BLaER1 treated with 17β-estradiol and CSF1 and Interleukin-3, amounts not matched to agents 10 nM and 100 nM (cell line): ENCODE data around the gene N4BP2L2.
A peak's percentile ranks its signal among the peaks of the same experiment; 100 is the strongest.
"Not testable (repeated sequence)": the region's sequence is repeated elsewhere in the genome, so short reads cannot be mapped to it uniquely, and the experiment has no call there.

Experiments
- H3K27ac ChIP-seq, 11 experiments: shearing (Covaris generic); formaldehyde crosslinking; 2 replicates each; pipeline ENCODE4 v1.8.1; 2022
- H3K27me3 ChIP-seq, 11 experiments: shearing (Covaris generic); formaldehyde crosslinking; 2 replicates each; pipeline ENCODE4 v1.8.1; 2022
- H3K36me3 ChIP-seq, 11 experiments: shearing (Covaris generic); formaldehyde crosslinking; 2 replicates each; pipeline ENCODE4 v1.8.1; 2022
- H3K4me1 ChIP-seq, 10 experiments: shearing (Covaris generic); formaldehyde crosslinking; 2 replicates each; pipeline ENCODE4 v1.8.1; 2022
- H3K4me2 ChIP-seq, 11 experiments: shearing (Covaris generic); formaldehyde crosslinking; 2 replicates each; pipeline ENCODE4 v1.8.1; 2022
- H3K4me3 ChIP-seq, 10 experiments: shearing (Covaris generic); formaldehyde crosslinking; 2 replicates each; pipeline ENCODE4 v1.8.1; 2022
- H3K9ac ChIP-seq, 11 experiments: shearing (Covaris generic); formaldehyde crosslinking; 2 replicates each; pipeline ENCODE4 v1.8.1; 2022
- H3K9me3 ChIP-seq, 11 experiments: shearing (Covaris generic); formaldehyde crosslinking; replicated peaks in 1 of 11; 2 replicates each; pipeline ENCODE4 v1.8.1; 2022
- H4K20me1 ChIP-seq, 11 experiments: shearing (Covaris generic); formaldehyde crosslinking; 2 replicates each; pipeline ENCODE4 v1.8.1; 2022
- Cebpa-rat ChIP-seq, 11 experiments: shearing (Covaris generic); IDR thresholded peaks; 2 replicates each; pipeline ENCODE4 v1.8.1; 2022

N4BP2L2 gene

DNA sequence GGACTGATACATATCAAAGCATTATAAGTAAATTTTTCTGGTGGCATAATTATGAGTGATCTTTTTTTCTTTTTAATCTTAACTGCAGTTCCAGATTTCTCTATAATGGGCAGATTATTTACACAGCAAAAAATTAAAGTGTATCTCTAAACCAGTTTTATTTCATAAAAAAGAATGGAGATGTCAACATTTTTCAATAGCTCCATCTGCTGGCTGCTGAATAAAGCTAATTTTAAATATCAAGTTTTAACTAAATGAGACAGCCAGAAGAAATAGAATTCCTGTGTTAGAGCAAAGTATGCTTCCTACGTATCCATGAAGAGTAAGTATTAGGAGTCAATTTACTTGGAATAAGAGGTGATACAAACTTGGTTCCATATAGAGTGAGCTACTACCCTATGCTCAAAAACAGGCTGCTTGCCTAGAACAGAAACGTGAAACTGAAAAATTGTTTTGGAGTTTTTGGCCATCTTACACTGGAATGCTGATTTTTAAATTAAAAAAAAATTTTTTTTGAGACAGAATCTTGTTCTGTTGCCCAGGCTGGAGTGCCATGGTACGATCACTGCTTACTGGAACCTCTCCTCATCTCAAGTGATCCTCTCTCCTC is 42.7 kb upstream of the N4BP2L2 start:
- Histone ChIP-seq H3K4me3 (no peak overlapping the region), H3K27me3 (no peaks in the 10 kb centered on the region), H3K27ac (no peak overlapping the region), H3K36me3 (peaks cover 0 to 5% (median 0%) of the 10 kb centered on the region in 11 experiments; a peak in 2 of 22 replicates), H4K20me1 (no peaks in the 10 kb centered on the region), H3K4me2 (no peak overlapping the region), H3K9ac (no peak overlapping the region), H3K4me1 (peaks cover 6 to 9% (median 7%) of the 10 kb centered on the region in 10 experiments), H3K9me3 (peaks cover 24 to 27% (median 26%) of the 10 kb centered on the region in 11 experiments)
- TF ChIP-seq Cebpa-rat (IDR thresholded peaks at IDR 0.05): no peak

DNA sequence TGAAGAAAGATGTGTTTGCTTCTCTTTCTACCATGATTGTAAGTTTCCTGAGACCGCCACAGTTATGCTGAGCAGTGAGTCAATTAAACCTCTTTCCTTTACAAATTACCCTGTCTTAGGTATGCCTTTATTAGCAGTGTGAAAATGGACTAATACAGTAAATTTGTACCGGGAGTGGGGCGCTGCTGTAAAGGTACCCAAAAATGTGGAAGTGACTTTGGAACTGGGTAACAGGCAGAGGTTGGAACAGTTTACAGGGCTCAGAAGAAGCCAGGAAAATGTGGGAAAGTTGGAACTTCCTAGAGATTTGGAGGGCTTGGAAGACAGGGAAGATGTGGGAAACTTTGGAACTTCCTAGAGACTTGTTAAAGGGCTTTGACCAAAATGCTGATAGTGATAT is 38.4 kb upstream of the N4BP2L2 start:
- peaks cover 0 to 5% (median 0%) of the 10 kb centered on the region in 11 experiments; a peak in 2 of 22 replicates for H3K36me3 ChIP-seq

DNA sequence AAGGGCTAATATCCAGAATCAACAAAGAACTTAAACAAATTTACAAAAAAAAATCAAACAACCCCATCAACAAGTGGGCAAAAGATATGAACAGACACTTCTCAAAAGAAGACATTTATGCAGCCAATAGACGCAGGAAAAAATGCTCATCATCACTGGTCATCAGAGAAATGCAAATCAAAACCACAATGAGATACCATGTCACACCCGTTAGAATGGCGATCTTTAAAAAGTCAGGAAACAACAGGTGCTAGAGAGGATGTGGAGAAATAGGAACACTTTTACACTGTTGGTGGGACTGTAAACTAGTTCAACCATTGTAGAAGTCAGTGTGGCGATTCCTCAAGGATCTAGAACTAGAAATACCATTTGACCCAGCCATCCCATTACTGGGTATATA is 37.1 kb upstream of the N4BP2L2 start:
- not testable (repeated sequence) for H3K27ac ChIP-seq, H3K36me3 ChIP-seq, H3K4me2 ChIP-seq, H3K4me3 ChIP-seq, H3K27me3 ChIP-seq, H3K9ac ChIP-seq, H4K20me1 ChIP-seq, H3K4me1 ChIP-seq
- H3K9me3 ChIP-seq: peaks cover 24 to 32% (median 26%) of the 10 kb centered on the region in 11 experiments

More for the DNA sequence above, 38.4 kb upstream of the N4BP2L2 start:
- TF ChIP-seq Cebpa-rat (IDR thresholded peaks at IDR 0.05): no peak
- Histone ChIP-seq H3K9me3 (peaks cover 24 to 27% (median 26%) of the 10 kb centered on the region in 11 experiments), H4K20me1 (no peaks in the 10 kb centered on the region), H3K4me1 (no peaks in the 10 kb centered on the region), H3K27me3 (no peaks in the 10 kb centered on the region), H3K4me2 (no peak overlapping the region), H3K9ac (no peak overlapping the region), H3K27ac (no peak overlapping the region), H3K4me3 (no peak overlapping the region)

DNA sequence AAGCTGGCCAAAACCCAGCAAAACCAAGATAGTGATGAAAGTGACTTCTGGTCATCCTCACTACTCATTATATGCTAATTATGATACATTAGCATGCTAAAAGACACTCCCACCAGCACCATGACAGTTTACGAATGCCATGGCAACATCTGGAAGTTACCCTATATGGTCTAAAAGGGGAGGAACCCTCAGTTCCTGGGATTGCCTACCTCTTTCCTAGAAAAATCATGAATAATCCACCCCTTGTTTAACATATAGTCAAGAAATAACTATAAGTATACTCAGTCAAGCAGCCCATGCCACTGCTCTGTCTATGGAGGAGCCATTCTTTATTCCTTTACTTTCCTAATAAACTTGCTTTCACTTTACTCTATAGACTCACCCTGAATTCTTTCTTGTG is 22.2 kb upstream of the N4BP2L2 start:
- H3K9ac ChIP-seq, H3K36me3 ChIP-seq, H3K4me3 ChIP-seq, H3K27ac ChIP-seq, H4K20me1 ChIP-seq, H3K27me3 ChIP-seq, H3K4me2 ChIP-seq, H3K4me1 ChIP-seq: not testable (repeated sequence)
- H3K9me3 ChIP-seq: peaks cover 21 to 33% (median 26%) of the 10 kb centered on the region in 11 experiments

DNA sequence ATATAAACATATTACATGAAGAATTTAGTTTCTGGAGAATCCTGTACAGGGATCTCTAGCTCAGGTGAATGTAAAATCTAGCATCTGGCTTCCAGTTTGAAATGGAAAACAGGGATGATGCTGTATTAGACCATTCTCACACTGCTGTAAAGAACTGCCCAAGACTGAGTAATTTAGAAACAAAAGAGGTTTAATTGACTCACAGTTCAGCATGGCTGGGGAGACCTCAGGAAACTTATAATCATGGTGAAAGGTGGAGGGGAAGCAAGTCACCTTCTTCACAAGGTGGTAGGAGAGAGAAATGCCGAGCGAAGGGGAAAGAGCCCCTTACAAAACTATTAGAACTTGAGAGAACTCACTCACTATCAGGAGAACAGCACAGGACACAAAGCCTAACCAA is 17.0 kb upstream of the N4BP2L2 start:
- Histone ChIP-seq H3K27me3 (no peaks in the 10 kb centered on the region), H3K9me3 (peaks cover 2 to 6% (median 4%) of the 10 kb centered on the region in 11 experiments; a peak in 21 of 22 replicates), H3K27ac (no peak overlapping the region), H3K4me2 (no peak overlapping the region), H3K36me3 (no peaks in the 10 kb centered on the region), H3K4me3 (no peak overlapping the region), H3K4me1 (no peaks in the 10 kb centered on the region), H4K20me1 (no peaks in the 10 kb centered on the region), H3K9ac (no peak overlapping the region)
- no peak for TF ChIP-seq Cebpa-rat (IDR thresholded peaks at IDR 0.05)

DNA sequence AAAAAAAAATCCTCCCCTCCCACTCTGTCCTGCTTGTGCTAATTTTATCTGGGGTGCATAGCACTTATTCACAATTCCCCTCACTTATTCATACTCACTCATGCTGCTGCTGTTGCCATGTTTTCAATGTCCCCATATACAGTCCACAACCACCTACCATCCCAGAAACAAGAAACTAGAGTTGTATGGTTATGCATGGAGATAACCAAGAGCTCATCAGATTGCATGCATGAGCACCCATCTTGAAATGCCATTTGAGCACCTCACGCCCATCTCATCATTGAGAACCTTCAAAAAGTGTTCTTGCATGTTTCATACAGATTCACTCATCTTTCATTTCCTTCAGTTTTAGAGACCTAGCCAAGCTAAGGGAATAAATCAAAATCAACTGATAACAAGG is 15.1 kb upstream of the N4BP2L2 start:
- Histone ChIP-seq H3K4me3 (no peak overlapping the region), H3K36me3 (no peaks in the 10 kb centered on the region), H3K27ac (no peak overlapping the region), H3K27me3 (no peaks in the 10 kb centered on the region), H3K9me3 (peaks cover 0 to 4% (median 0%) of the 10 kb centered on the region in 11 experiments; a peak in 4 of 22 replicates), H3K4me2 (no peak overlapping the region), H3K4me1 (peaks cover 0 to 18% (median 10%) of the 10 kb centered on the region in 10 experiments; a peak in 14 of 20 replicates), H4K20me1 (no peaks in the 10 kb centered on the region), H3K9ac (no peak overlapping the region)
- TF ChIP-seq Cebpa-rat (IDR thresholded peaks at IDR 0.05): no peak

DNA sequence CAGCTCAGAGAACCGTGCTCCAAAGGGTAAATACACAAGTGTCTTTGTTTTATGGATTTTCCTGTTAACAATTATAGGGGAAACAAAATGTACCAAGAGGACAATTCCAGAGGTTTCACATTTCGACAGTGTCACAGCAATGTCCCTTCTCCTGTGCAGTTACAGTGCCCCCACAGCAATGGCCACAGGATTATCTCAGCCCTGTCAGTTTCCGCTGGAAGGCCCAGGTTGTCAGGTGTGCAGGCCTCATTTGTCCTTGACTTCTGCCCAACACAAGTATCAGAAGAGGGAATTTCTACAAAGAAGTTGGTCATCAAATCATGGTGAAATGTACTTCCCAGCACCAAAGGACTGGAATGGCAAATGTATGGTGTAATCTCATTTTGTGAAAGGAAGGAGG is 11.2 kb upstream of the N4BP2L2 start:
- TF ChIP-seq Cebpa-rat (IDR thresholded peaks at IDR 0.05): no peak
- H3K27me3 ChIP-seq: no peaks in the 10 kb centered on the region
- peak overlapping the region in 5 of 11 experiments; percentile 19 to 63 (median 36); a peak in 9 of 22 replicates for H3K4me2 ChIP-seq
- no peak overlapping the region for H3K4me3 ChIP-seq
- peaks cover 10 to 33% (median 21%) of the 10 kb centered on the region in 10 experiments for H3K4me1 ChIP-seq
- H3K27ac ChIP-seq: peak overlapping the region in 8 of 11 experiments; percentile 45 to 72 (median 64); a peak in 12 of 22 replicates
- H3K9ac ChIP-seq: no peak overlapping the region
- H4K20me1 ChIP-seq: no peaks in the 10 kb centered on the region
- H3K9me3 ChIP-seq: peaks cover 0 to 11% (median 0%) of the 10 kb centered on the region in 11 experiments; a peak in 7 of 22 replicates
- H3K36me3 ChIP-seq: no peaks in the 10 kb centered on the region

DNA sequence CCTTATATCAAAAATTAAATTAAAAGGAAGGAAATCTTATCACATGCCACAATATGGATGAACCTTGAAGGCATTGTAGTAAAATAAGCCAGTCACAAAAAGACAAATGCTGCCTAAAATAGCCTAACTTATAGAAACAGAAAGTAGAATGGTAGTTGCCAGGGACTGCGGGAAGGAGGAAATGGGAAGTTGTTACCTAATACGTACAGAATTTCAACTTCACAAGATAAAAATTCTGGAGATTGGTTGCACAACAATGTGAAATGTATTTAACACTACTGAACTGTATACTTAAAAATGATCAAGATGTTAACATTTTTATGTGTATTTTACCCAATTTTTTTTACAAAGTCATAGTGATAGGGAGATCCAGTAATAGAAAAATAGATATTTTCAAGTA is 10.2 kb upstream of the N4BP2L2 start:
- 0 out of 20 replicates have a peak overlapping the region, but pooled peaks of 1 of the 10 experiments have one; percentile 5 for H3K4me3 ChIP-seq
- peak in 2 of 11 experiments; percentile 63 to 72; a peak in 2 of 22 replicates for TF ChIP-seq Cebpa-rat (IDR thresholded peaks at IDR 0.05)
- peaks cover 0 to 11% (median 0%) of the 10 kb centered on the region in 11 experiments; a peak in 7 of 22 replicates for H3K9me3 ChIP-seq
- H3K36me3 ChIP-seq: no peaks in the 10 kb centered on the region
- H3K4me1 ChIP-seq: peaks cover 10 to 34% (median 23%) of the 10 kb centered on the region in 10 experiments
- 0 out of 22 replicates have a peak overlapping the region, but pooled peaks of 1 of the 11 experiments have one; percentile 42 for H3K9ac ChIP-seq
- peak overlapping the region in 8 of 11 experiments; percentile 46 to 70 (median 65); a peak in 18 of 22 replicates for H3K27ac ChIP-seq
- no peaks in the 10 kb centered on the region for H4K20me1 ChIP-seq
- H3K4me2 ChIP-seq: peak overlapping the region in 9 of 11 experiments; percentile 11 to 54 (median 36); a peak in 16 of 22 replicates
- no peaks in the 10 kb centered on the region for H3K27me3 ChIP-seq

DNA sequence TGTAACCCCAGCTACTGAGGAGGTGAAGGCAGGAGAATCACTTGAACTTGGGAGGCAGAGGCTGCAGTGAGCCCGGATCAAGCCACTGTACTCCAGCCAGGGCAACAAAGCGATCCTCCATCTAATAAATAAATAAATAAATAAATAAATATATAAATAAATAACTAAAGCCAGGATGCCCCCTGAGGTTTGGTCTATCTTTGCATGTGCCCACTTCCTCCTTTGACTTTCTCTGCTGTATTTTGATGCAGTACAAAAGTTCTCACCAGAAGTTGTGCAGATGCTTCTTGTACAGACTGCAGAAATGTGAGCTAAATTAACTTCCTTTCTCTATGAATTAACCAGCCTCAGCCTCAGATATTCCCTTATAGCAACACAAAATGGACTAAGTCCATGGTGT is 6.5 kb upstream of the N4BP2L2 start:
- no peaks in the 10 kb centered on the region for H3K27me3 ChIP-seq
- H3K9ac ChIP-seq: no peak overlapping the region
- peaks cover 10 to 39% (median 22%) of the 10 kb centered on the region in 10 experiments for H3K4me1 ChIP-seq
- no peaks in the 10 kb centered on the region for H3K36me3 ChIP-seq
- H4K20me1 ChIP-seq: no peaks in the 10 kb centered on the region
- H3K27ac ChIP-seq: no peak overlapping the region
- H3K4me2 ChIP-seq: peak overlapping the region in 9 of 11 experiments; percentile 1 to 44 (median 24); a peak in 11 of 22 replicates
- H3K4me3 ChIP-seq: no peak overlapping the region
- peaks cover 0 to 13% (median 0%) of the 10 kb centered on the region in 11 experiments; a peak in 8 of 22 replicates for H3K9me3 ChIP-seq
- TF ChIP-seq Cebpa-rat (IDR thresholded peaks at IDR 0.05): no peak
